Gastroesophageal sphincter (tissue), 3 donors: Measurements from ENCODE around the gene TRAK2.

ENCODE experiments used
- EP300 ChIP-seq: sonication (generic); formaldehyde crosslinking; IDR thresholded peaks from one replicate; pipeline ENCODE4 v1.6.1; 2017; ENCODE audit warnings: antibody characterized with exemption, mild to moderate bottlenecking
- POLR2A ChIP-seq, 2 donors: fragments of 450-650 bp; IDR thresholded peaks; one replicate each; pipeline ENCODE4 v1.6.1; 2017; ENCODE audit warnings: antibody characterized with exemption in 2 of 2, mild to moderate bottlenecking in 2 of 2, moderate library complexity in 1 of 2
- POLR2AphosphoS5 ChIP-seq: sonication (generic); formaldehyde crosslinking; IDR thresholded peaks from one replicate; pipeline ENCODE4 v1.6.1; 2017; ENCODE audit warnings: antibody characterized with exemption
- TF ChIP-seq, protein P1 (sequence below), 4 experiments: fragments of 200-600 bp in 2 of 4; fragments of 450-650 bp in 2 of 4; sonication (generic) in 1 of 4; IDR thresholded peaks; one replicate each; pipeline ENCODE4 v1.5.1; 2017 to 2019; ENCODE audit warnings: antibody characterized with exemption in 4 of 4, mild to moderate bottlenecking in 2 of 4, moderate library complexity in 2 of 4

DNA sequence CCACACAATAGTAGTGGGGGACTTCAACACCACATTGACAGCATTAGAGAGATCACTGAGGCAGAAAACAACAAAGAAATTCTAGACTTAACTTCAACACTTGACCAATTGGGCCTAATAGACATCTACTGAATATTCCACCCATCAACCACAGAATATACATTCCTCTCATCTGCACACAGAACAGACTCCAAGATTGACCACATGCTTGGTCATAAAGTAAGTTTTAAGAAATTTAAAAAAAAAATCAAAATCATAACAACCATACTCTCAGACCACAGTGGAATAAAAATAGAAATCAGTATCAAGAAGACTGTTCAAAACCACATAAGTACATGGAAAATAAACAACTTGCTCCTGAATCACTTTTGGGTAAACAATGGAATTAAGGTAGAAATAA, 85.1 kb downstream of the TRAK2 start:
- TF ChIP-seq, protein P1, sequence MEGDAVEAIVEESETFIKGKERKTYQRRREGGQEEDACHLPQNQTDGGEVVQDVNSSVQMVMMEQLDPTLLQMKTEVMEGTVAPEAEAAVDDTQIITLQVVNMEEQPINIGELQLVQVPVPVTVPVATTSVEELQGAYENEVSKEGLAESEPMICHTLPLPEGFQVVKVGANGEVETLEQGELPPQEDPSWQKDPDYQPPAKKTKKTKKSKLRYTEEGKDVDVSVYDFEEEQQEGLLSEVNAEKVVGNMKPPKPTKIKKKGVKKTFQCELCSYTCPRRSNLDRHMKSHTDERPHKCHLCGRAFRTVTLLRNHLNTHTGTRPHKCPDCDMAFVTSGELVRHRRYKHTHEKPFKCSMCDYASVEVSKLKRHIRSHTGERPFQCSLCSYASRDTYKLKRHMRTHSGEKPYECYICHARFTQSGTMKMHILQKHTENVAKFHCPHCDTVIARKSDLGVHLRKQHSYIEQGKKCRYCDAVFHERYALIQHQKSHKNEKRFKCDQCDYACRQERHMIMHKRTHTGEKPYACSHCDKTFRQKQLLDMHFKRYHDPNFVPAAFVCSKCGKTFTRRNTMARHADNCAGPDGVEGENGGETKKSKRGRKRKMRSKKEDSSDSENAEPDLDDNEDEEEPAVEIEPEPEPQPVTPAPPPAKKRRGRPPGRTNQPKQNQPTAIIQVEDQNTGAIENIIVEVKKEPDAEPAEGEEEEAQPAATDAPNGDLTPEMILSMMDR (IDR thresholded peaks at IDR 0.05): no peak
- TF ChIP-seq EP300 (no peak), POLR2AphosphoS5 (no peak), POLR2A (IDR thresholded peaks at IDR 0.05) (no peak)
